A549 (cell line): ENCODE results near the gene EPHB4. TPM values are rescaled to one million over a fixed set of nuclear protein-coding genes. Genes with fewer than 3 reads are reported as not detected.
"Not testable (repeated sequence)": the region's sequence is repeated elsewhere in the genome, so short reads cannot be mapped to it uniquely, and the experiment has no call there.

Experiments used
- ATAC-seq, 2 experiments: fragments of 200-7000 bp in 1 of 2; fragments of >200 bp in 1 of 2; cut with Nextera tagmentation in 1 of 2; cut with Tn5 transposase in 1 of 2; 3 replicates each; pipeline versions ENCODE4 v1.8.0 to v1.9.1; 2018 to 2020; ENCODE audit warnings: mild to moderate bottlenecking in 1 of 2, moderate library complexity in 1 of 2
- CTCF ChIA-PET: fragments of 300-600 bp; sonication (Branson Sonifier 250); formaldehyde crosslinking; extraction: SDS; loops from one replicate; lab custom pipeline; 2021; ENCODE audit warnings: antibody characterized with exemption, inconsistent platforms; lab: Yijun Ruan, JAX
- POLR2A ChIA-PET: fragments of 350-600 bp; formaldehyde crosslinking; extraction: SDS; loops from one replicate; lab custom pipeline; 2021; ENCODE audit warnings: antibody characterized with exemption, inconsistent platforms; lab: Yijun Ruan, JAX
- DNase-seq, 2 experiments: peaks; one replicate each; pipeline versions ENCODE4 v3.0.0 to v3.0.0-alpha.2; 2011 to 2016; ENCODE audit warnings: low read depth in 1 of 2, low spot score in 1 of 2
- FAIRE-seq: peaks from 2 replicates; lab custom pipeline; 2011; peaks lifted over from hg19 to GRCh38; lab: Jason Lieb, UNC
- H3K27ac ChIP-seq, 2 experiments: fragments of >200 bp; sonication (Bioruptor Twin); formaldehyde crosslinking; 3 replicates each; pipeline ENCODE4 v1.5.1; 2016 to 2017
- H3K4me1 ChIP-seq: fragments of >200 bp; sonication (Bioruptor Twin); formaldehyde crosslinking; 3 replicates; pipeline ENCODE4 v1.6.1; 2016
- H3K4me2 ChIP-seq: fragments of >200 bp; sonication (Bioruptor Twin); formaldehyde crosslinking; 3 replicates; pipeline ENCODE4 v1.6.1; 2016
- H3K4me3 ChIP-seq: fragments of >200 bp; sonication (Bioruptor Twin); formaldehyde crosslinking; 3 replicates; pipeline ENCODE4 v1.5.1; 2016
- H3K9me3 ChIP-seq: fragments of >200 bp; sonication (Bioruptor Twin); formaldehyde crosslinking; 3 replicates; pipeline ENCODE4 v1.6.1; 2016
- CEBPB ChIP-seq, 2 experiments: fragments of >200 bp in 1 of 2; sonication (Bioruptor Twin) in 1 of 2; formaldehyde crosslinking in 1 of 2; IDR thresholded peaks; 2 replicates each; pipeline ENCODE4 v1.6.1; 2012 to 2016
- CHD4 ChIP-seq: fragments of 200-600 bp; sonication (generic); IDR thresholded peaks from 2 replicates; pipeline ENCODE4 v1.6.1; 2016; ENCODE audit warnings: antibody characterized with exemption, mild to moderate bottlenecking, borderline replicate concordance
- ELK1 ChIP-seq: fragments of 150-350 bp; IDR thresholded peaks from 2 replicates; pipeline ENCODE4 v1.6.1; 2014; ENCODE audit warnings: low read depth, mild to moderate bottlenecking, low read length
- ESRRA ChIP-seq: fragments of 150-350 bp; IDR thresholded peaks from 2 replicates; pipeline ENCODE4 v1.6.1; 2014; ENCODE audit warnings: mild to moderate bottlenecking, low read length, borderline replicate concordance
- FOXS1 ChIP-seq: fragments of 250-450 bp; sonication (Bioruptor Pico); IDR thresholded peaks from 2 replicates; pipeline ENCODE4 v1.5.0; 2020; ENCODE audit warnings: mild to moderate bottlenecking, moderate library complexity
- HEYL ChIP-seq: fragments of 250-450 bp; sonication (Bioruptor Pico); IDR thresholded peaks from 2 replicates; pipeline ENCODE4 v1.8.0; 2021; ENCODE audit warnings: mild to moderate bottlenecking, moderate library complexity
- HOXA7 ChIP-seq: fragments of 250-450 bp; sonication (Bioruptor Pico); IDR thresholded peaks from 2 replicates; pipeline ENCODE4 v1.5.0; 2020; ENCODE audit warnings: mild to moderate bottlenecking, moderate library complexity
- HOXB5 ChIP-seq: fragments of 250-450 bp; sonication (Bioruptor Pico); IDR thresholded peaks from 2 replicates; pipeline ENCODE4 v1.5.0; 2020; ENCODE audit warnings: mild to moderate bottlenecking, moderate library complexity
- JUNB ChIP-seq: fragments of >200 bp; sonication (Bioruptor Twin); formaldehyde crosslinking; IDR thresholded peaks from 2 replicates; pipeline ENCODE4 v1.6.1; 2016
- MAX ChIP-seq: IDR thresholded peaks from 2 replicates; pipeline ENCODE4 v1.6.1; 2012
- NFE2L2 ChIP-seq: fragments of 150-350 bp; conservative IDR thresholded peaks from 2 replicates; pipeline ENCODE4 v1.6.1; 2014; ENCODE audit warnings: low read length
- NR3C1 ChIP-seq: fragments of >200 bp; sonication (Bioruptor Twin); formaldehyde crosslinking; IDR thresholded peaks from 3 replicates; pipeline ENCODE4 v1.6.1; 2017
- PBX3 ChIP-seq: IDR thresholded peaks from 2 replicates; pipeline ENCODE4 v1.6.1; 2012
- PHF8 ChIP-seq: fragments of 200-600 bp; sonication (generic); IDR thresholded peaks from 2 replicates; pipeline ENCODE4 v1.6.1; 2016; ENCODE audit warnings: low read depth, mild to moderate bottlenecking, antibody characterized with exemption, moderate library complexity, borderline replicate concordance
- POLR2A ChIP-seq: IDR thresholded peaks from 2 replicates; pipeline ENCODE4 v1.6.1; 2012; ENCODE audit warnings: mild to moderate bottlenecking, low read length
- USF2 ChIP-seq: fragments of 450-650 bp; IDR thresholded peaks from 2 replicates; pipeline ENCODE4 v1.6.1; 2014; ENCODE audit warnings: antibody characterized with exemption
- WGBS: methylation state at CpG from one replicate; pipeline ENCODE4 v1.1.6; 2017; ENCODE audit errors: missing lambda C conversion rate; 5-methylcytosine and 5-hydroxymethylcytosine counted together
- polyA plus RNA-seq, 4 experiments: library from polyadenylated mRNA; depleted of rRNA in 3 of 4; stranded (reverse); fragments of >200 nt; fragmentation: RNase III in 1 of 4; extraction: RNeasy Plus Mini Kit Qiagen cat#74134 plus additional on column Dnase treatment in 1 of 4; gene quantifications; 2 replicates in 3 of 4; 3 replicates in 1 of 4; pipeline ENCODE4 v1.2.3, GENCODE V29; 2011 to 2017

EPHB4 gene
- polyA plus RNA-seq, 2 of the 4 experiments (the other 2 are of a cell fraction): 30.4 to 40.5 TPM

- TF ChIP-seq PBX3: no peak
- no peak for TF ChIP-seq CEBPB (IDR thresholded peaks at IDR 0.05)
- TF ChIP-seq POLR2A: no peak
- TF ChIP-seq HOXB5: no peak
- no peak for TF ChIP-seq PHF8
- no peak for TF ChIP-seq NR3C1
- TF ChIP-seq HOXA7 (CRISPR knock-in tag): no peak
- TF ChIP-seq JUNB: no peak
- no peak for TF ChIP-seq ELK1
Measured at GRCh38 chr7:100818366-100818765, 9.0 kb downstream of the EPHB4 start (continued).

- ATAC-seq (no peak), DNase-seq (no peak), FAIRE-seq (no peak)
- no peak overlapping the region for H3K4me3 ChIP-seq
- TF ChIP-seq ESRRA (no peak), JUNB (no peak), HEYL (CRISPR knock-in tag) (no peak), MAX (no peak), FOXS1 (CRISPR knock-in tag) (no peak), CHD4 (no peak)
- ChIA-PET POLR2A (no interaction called here), CTCF (interaction anchor here (1.1 to 2.7 kb wide), 5 partner anchors 8 to 97 kb away, joined by 3 to 10 read pairs (median 6); partner anchors contain the start of genes EPHB4, EPO and SLC12A9)
- H3K9me3 ChIP-seq: no peaks in the 10 kb centered on the region
- no peak overlapping the region for H3K4me2 ChIP-seq
- WGBS: 94% methylated on average over 19 of the region's 19 CpGs
- peaks cover 13% of the 10 kb centered on the region; the same call in 2 of the 3 replicates for H3K4me1 ChIP-seq
- no peak overlapping the region for H3K27ac ChIP-seq
Measured at GRCh38 chr7:100817097-100817496, 10.2 kb downstream of the EPHB4 start.

GRCh38 chr7:100816515-100816914, 10.8 kb downstream of the EPHB4 start:
- H3K4me3 ChIP-seq, DNase-seq, ATAC-seq, FAIRE-seq, POLR2A ChIA-PET, H3K27ac ChIP-seq, H3K4me2 ChIP-seq, H3K9me3 ChIP-seq: not testable (repeated sequence)
- 95% methylated on average over 16 of the region's 16 CpGs for WGBS
- CTCF ChIA-PET: interaction anchor here (0.6 to 2.7 kb wide), 14 partner anchors 9 to 111 kb away, joined by 3 to 10 read pairs (median 4); partner anchors contain the start of genes EPHB4, EPO, POP7 and SLC12A9
- H3K4me1 ChIP-seq: peaks cover 13% of the 10 kb centered on the region; the same call in 2 of the 3 replicates

- no peak for FAIRE-seq
Measured at GRCh38 chr7:100812729-100813128, 14.6 kb downstream of the EPHB4 start.

More at GRCh38 chr7:100812729-100813128, 14.6 kb downstream of the EPHB4 start:
- H3K4me3 ChIP-seq: no peak overlapping the region
- H3K9me3 ChIP-seq: no peaks in the 10 kb centered on the region
- DNase-seq (no peak), ATAC-seq (no peak)
- 0 out of 6 replicates have a peak overlapping the region, but pooled peaks of 1 of the 2 experiments have one; percentile 21 for H3K27ac ChIP-seq
- H3K4me2 ChIP-seq: no peak overlapping the region
- POLR2A ChIA-PET: no interaction called here
- no peak for TF ChIP-seq USF2
- no peak for TF ChIP-seq NFE2L2
- TF ChIP-seq ESRRA: no peak
- CTCF ChIA-PET: interaction anchor here (0.6 to 16.8 kb wide), 6 partner anchors 12 to 220 kb away, joined by 3 to 317 read pairs (median 3); partner anchors contain the start of genes EPHB4, EPO and SLC12A9
- WGBS: 95% methylated on average over 22 of the region's 22 CpGs
- H3K4me1 ChIP-seq: peaks cover 13% of the 10 kb centered on the region; the same call in 2 of the 3 replicates
